ENCODE measurements around the gene DYNLL1. TPM values are rescaled to one million over a fixed set of nuclear protein-coding genes. Genes with fewer than 3 reads are reported as not detected.

Gene DYNLL1
- total and polyA plus RNA-seq, 2 of the 13 experiments (the other 11 are each of a cell fraction or from before 2014, with no cell fraction given) = 271 to 294 TPM

GRCh38 chr12:120481022-120481767 is 14.7 kb upstream of the DYNLL1 start (continued):
- TF ChIP-seq, protein P1, sequence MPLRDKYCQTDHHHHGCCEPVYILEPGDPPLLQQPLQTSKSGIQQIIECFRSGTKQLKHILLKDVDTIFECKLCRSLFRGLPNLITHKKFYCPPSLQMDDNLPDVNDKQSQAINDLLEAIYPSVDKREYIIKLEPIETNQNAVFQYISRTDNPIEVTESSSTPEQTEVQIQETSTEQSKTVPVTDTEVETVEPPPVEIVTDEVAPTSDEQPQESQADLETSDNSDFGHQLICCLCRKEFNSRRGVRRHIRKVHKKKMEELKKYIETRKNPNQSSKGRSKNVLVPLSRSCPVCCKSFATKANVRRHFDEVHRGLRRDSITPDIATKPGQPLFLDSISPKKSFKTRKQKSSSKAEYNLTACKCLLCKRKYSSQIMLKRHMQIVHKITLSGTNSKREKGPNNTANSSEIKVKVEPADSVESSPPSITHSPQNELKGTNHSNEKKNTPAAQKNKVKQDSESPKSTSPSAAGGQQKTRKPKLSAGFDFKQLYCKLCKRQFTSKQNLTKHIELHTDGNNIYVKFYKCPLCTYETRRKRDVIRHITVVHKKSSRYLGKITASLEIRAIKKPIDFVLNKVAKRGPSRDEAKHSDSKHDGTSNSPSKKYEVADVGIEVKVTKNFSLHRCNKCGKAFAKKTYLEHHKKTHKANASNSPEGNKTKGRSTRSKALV (CRISPR knock-in tag; IDR thresholded peaks at IDR 0.05) = no peak
- TF ChIP-seq ZNF143 (CRISPR knock-in tag; IDR thresholded peaks at IDR 0.05) = no peak
- no peak for TF ChIP-seq BRD4 (CRISPR knock-in tag; IDR thresholded peaks at IDR 0.05)

DNA sequence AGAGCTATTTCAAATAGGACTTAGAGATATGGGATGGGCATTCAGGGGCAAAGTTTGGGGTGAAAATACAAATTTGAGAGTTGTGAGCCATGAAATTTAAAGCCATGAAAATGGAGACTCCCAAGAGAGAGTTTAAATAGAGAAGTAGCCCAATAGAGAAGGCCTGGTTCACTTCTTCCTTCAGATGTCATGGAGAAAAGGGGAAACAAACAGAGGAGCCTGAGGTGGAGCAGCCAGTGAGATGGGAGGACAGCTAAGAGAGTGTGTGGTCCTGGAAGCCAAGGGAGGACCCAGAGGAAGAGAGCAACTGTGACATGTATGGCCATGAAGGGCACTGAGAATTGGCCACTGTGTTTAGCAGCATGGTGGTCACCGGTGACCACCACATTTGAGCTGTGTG is 12.3 kb upstream of the DYNLL1 start:
- DNase-seq (ENCODE audit: low spot score) (no peak), ATAC-seq (no peak), FAIRE-seq (no peak)
- H3K4me3 ChIP-seq (replicated peaks in 1 of 3; ENCODE audit: insufficient read depth in 1 of 3, low read depth in 2 of 3, low read length in 3 of 3) = no peak overlapping the region
- H3K36me3 ChIP-seq (replicated peaks in 1 of 2; ENCODE audit: control insufficient read depth in 1 of 2, insufficient read depth in 2 of 2, low read length in 2 of 2) = no peaks in the 10 kb centered on the region
- intact Hi-C loops (cut with micrococcal nuclease; ENCODE audit: unreplicated experiment) = no loop called here
- H3K9ac ChIP-seq (ENCODE audit: insufficient read depth, low read depth, low read length) = no peak overlapping the region
- WGBS (ENCODE audit: low lambda C conversion rate) = 100% methylated on average over 1 of the region's 1 CpG
- BruUV-seq (replicated peaks) = no TSS peak
- H3K27ac ChIP-seq (ENCODE audit: extremely low read length, insufficient read depth, low read length) = no peak overlapping the region
- no peak overlapping the region for H2AFZ ChIP-seq (ENCODE audit: low read length)
- no peaks in the 10 kb centered on the region for H3K79me2 ChIP-seq (ENCODE audit: insufficient read depth, low read length)
- H3K27me3 ChIP-seq (ENCODE audit: control insufficient read depth in 1 of 2, insufficient read depth in 2 of 2, low read length in 2 of 2) = no peaks in the 10 kb centered on the region
- no peaks in the 10 kb centered on the region for H4K20me1 ChIP-seq (ENCODE audit: insufficient read depth, low read length)
- H3K4me1 ChIP-seq (ENCODE audit: insufficient read depth, low read length) = no peaks in the 10 kb centered on the region
- H3K4me2 ChIP-seq (ENCODE audit: low read depth, low read length) = no peak overlapping the region
- in situ Hi-C loops (cut with HindIII; ENCODE audit: extremely low pct_ligation_motif_present, low pct_unique_long_range_greater_than_20kb) = no loop called here
- no peaks in the 10 kb centered on the region for H3K9me3 ChIP-seq (ENCODE audit: low read length)
- CTCF ChIA-PET (ENCODE audit: low intra/inter-chr PET ratio, low total read pairs) = no interaction called here
- POLR2A ChIA-PET = interaction anchor here (0.8 to 1.2 kb wide), 2 partner anchors 13 to 15 kb away, joined by 3 to 6 read pairs; no protein-coding TSS in a partner anchor
- TF ChIP-seq FLYWCH1 (CRISPR knock-in tag; IDR thresholded peaks at IDR 0.05) (no peak), NFAT5 (CRISPR knock-in tag; IDR thresholded peaks at IDR 0.05) (no peak), MBNL3 (CRISPR knock-in tag; conservative IDR thresholded peaks at IDR 0.05) (no peak), TBP (CRISPR knock-in tag; IDR thresholded peaks at IDR 0.05) (no peak), KLF13 (CRISPR knock-in tag; IDR thresholded peaks at IDR 0.05) (no peak), SKI (IDR thresholded peaks at IDR 0.05; ENCODE audit: partially characterized antibody) (no peak), ZC3H4 (CRISPR knock-in tag; IDR thresholded peaks at IDR 0.05; ENCODE audit: borderline replicate concordance) (no peak)
- TF ChIP-seq, protein P2, sequence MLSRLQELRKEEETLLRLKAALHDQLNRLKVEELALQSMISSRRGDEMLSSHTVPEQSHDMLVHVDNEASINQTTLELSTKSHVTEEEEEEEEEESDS (CRISPR knock-in tag; IDR thresholded peaks at IDR 0.05; ENCODE audit: borderline replicate concordance) = no peak
- TF ChIP-seq, protein P3, sequence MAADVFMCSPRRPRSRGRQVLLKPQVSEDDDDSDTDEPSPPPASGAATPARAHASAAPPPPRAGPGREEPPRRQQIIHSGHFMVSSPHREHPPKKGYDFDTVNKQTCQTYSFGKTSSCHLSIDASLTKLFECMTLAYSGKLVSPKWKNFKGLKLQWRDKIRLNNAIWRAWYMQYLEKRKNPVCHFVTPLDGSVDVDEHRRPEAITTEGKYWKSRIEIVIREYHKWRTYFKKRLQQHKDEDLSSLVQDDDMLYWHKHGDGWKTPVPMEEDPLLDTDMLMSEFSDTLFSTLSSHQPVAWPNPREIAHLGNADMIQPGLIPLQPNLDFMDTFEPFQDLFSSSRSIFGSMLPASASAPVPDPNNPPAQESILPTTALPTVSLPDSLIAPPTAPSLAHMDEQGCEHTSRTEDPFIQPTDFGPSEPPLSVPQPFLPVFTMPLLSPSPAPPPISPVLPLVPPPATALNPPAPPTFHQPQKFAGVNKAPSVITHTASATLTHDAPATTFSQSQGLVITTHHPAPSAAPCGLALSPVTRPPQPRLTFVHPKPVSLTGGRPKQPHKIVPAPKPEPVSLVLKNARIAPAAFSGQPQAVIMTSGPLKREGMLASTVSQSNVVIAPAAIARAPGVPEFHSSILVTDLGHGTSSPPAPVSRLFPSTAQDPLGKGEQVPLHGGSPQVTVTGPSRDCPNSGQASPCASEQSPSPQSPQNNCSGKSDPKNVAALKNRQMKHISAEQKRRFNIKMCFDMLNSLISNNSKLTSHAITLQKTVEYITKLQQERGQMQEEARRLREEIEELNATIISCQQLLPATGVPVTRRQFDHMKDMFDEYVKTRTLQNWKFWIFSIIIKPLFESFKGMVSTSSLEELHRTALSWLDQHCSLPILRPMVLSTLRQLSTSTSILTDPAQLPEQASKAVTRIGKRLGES (CRISPR knock-in tag; IDR thresholded peaks at IDR 0.05; ENCODE audit: borderline replicate concordance) = no peak
